ENCODE measurements around the gene NRIP1.

- TF ChIP-seq CTCF (IDR thresholded peaks at IDR 0.05) = no peak
- TF ChIP-seq POLR2A (IDR thresholded peaks at IDR 0.05) = no peak
These were observed 141.8 kb downstream of the NRIP1 start for GRCh38 chr21:14922980-14923379.

Data from tibial nerve (tissue), 3 donors.